IPS-NIHi11 (cell line): Measurements from ENCODE around the gene FAM83B.

Experiments used
- DNase-seq: peaks from one replicate; pipeline ENCODE4 v3.0.0; 2012; ENCODE audit warnings: mixed read lengths, low spot score

FAM83B gene

DNA sequence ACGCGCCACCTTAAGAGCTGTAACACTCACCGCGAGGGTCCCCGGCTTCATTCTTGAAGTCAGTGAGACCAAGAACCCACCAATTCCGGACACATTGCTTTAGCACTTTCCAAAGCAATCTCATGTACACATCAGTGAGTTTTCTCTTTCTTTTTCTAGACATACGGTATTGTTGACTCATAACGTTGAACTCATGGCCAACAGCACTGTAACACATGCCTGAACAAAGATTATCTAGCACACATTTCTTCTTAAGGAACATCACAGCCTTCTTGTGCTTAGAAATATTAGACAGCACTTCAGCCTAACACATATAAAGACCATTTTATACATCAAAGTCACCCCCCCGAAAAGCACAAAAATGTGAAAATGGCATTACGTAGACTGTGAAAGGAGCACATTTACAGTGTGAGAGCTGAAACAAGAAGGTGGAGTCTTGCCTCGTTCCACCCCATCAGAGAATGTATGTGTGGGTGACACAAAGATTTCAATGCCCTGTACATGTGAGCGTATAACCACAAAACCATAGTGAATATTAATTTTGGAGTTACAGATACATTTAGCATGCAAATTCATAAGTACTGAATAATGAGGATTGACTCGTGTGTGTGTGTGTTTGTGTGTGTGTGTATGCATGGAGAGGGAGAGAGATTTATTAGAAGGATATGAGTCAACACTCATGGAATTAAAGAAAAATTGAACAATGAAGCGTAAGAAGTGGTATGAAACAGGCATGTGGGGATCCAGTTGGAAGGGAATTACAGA, 134.1 kb downstream of the FAM83B start:
- DNase-seq = no peak

DNA sequence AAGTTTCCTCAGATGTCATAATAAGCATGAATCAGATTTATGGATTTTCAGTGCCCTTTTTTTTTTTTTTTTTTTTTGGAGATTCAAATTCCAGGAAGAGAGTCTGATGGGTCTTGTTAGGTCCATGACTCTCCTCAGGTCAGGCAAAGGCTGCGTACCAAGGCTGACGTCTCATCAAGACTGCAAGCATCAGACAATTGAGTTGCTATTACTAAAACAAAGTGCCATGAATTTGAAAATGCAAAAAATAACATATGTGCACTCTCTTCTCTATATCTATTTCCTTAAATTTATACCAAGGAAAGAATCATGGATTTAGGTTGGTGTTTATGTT, 134.7 kb downstream of the FAM83B start:
- no peak for DNase-seq

DNA sequence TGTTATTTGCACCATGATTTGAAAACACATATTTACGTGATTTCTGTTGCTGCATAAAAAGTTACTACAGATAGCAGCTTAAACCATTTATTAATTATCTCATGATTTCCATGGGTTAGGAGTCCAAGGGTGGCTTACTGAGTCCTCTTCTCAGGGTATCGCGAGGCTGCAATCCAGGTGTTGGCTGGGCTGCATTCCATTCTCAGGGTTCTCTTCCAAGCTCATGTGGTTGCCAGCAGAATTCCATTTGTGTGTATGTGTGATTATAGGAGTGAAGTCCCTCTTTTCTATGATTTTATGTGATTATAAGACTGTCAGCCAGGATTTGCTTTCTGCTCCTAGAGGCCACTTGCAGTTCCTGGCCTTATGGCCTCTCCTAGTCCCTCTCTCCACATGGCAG, 135.1 kb downstream of the FAM83B start:
- no peak for DNase-seq

DNA sequence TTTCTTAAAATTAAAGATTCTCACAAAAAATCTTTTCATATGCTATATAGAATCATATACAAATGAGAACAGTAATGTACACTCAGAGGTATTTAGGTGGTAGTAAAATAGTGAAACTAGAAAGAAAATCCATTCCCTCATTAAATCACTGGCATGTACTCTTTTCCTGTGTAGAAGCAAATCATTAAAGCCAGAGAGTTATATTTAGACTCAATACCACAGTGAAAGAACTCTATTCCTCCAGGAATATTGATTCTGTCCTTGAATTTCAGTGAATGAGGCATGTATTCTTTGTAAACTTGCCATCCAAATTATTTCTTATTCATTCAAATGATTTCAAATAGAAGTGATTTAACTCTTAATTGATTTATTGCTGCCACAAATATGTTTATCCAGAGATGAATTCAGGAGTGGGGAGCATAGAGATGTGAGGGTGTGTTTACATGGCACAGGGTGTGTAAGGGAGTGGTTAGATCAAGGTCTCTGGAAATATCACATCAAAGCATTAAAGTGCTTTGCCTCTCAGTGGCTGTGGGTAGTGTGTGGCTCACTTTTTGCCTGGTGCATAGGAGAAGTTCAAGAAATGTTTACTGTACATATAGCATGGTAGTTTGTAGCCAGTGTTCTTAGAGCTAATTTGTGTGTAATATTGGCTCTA, 141.2 kb downstream of the FAM83B start:
- no peak for DNase-seq

DNA sequence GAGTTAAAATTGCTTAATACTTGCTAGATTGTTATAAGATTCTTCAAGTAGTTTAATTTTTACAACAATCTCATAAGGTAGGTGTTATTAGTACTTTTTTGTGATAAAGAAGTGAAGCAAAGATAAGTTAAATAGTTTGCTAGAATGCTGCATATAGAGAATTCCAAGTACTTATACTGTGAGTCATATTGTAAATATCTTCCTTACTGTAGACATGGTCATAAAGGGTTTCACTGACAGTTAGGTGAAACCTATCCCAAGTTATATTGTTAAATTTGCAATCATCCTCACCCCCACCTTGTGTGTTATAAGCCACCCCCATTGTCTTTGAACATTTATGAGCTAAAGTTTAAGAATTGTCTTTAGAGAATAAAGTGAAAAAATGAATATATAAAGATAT, 142.0 kb downstream of the FAM83B start:
- no peak for DNase-seq

DNA sequence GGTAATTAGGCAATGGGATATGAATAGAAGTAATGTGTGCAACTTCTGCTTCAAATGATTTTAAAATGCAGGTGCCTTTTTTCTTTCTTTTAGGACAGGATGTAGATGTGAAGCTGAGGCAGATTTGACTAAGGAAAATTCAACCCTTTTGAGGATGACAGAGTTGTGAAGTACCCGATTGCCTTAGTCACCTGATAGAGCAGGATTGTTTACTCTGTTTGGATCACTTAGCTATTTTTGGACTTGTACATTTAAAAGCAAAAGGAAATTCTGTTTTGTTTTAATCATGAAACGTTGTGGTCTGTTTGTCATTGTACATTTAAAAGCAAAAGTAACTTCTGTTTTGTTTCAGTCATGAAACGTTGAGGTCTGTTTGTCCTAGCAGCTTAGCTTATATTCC, 143.4 kb downstream of the FAM83B start:
- DNase-seq = no peak
